HG03045 (cell line): ENCODE measurements around the gene NRXN3.

ENCODE experiments used
- ATAC-seq: cut with Tn5 transposase; IDR thresholded peaks from one replicate; pipeline ENCODE4 v1.9.1; 2021; ENCODE audit warnings: mild to moderate bottlenecking, moderate library complexity; ENCODE audit not compliant: unreplicated experiment

The NRXN3 gene

GRCh38 chr14:78173346-78174035 lies 3.3 kb downstream of the NRXN3 start:
- ATAC-seq: no peak

GRCh38 chr14:78175412-78175811 lies 5.2 kb downstream of the NRXN3 start:
- ATAC-seq: no peak

GRCh38 chr14:78178071-78178470 lies 7.9 kb downstream of the NRXN3 start:
- no peak for ATAC-seq

GRCh38 chr14:78178971-78179370 lies 8.8 kb downstream of the NRXN3 start:
- ATAC-seq: no peak

- no peak for ATAC-seq
These were observed 11.1 kb downstream of the NRXN3 start for GRCh38 chr14:78181270-78181669.

GRCh38 chr14:78182722-78183121 lies 12.5 kb downstream of the NRXN3 start:
- ATAC-seq: no peak

- ATAC-seq: no peak
These were observed 14.0 kb downstream of the NRXN3 start for GRCh38 chr14:78184157-78184556.

GRCh38 chr14:78186277-78186676 lies 16.1 kb downstream of the NRXN3 start:
- no peak for ATAC-seq

- ATAC-seq: no peak
These were observed 18.7 kb downstream of the NRXN3 start for GRCh38 chr14:78188882-78189281.

GRCh38 chr14:78195431-78195830 lies 25.3 kb downstream of the NRXN3 start:
- ATAC-seq: no peak

- no peak for ATAC-seq
These were observed 26.1 kb downstream of the NRXN3 start for GRCh38 chr14:78196323-78196722.

GRCh38 chr14:78197051-78197450 lies 26.9 kb downstream of the NRXN3 start:
- no peak for ATAC-seq

GRCh38 chr14:78202163-78202562 lies 32.0 kb downstream of the NRXN3 start:
- ATAC-seq: no peak

- ATAC-seq: no peak
These were observed 32.8 kb downstream of the NRXN3 start for GRCh38 chr14:78202976-78203375.

- ATAC-seq: no peak
These were observed 37.2 kb downstream of the NRXN3 start for GRCh38 chr14:78207414-78207813.

GRCh38 chr14:78220273-78220672 lies 50.1 kb downstream of the NRXN3 start:
- no peak for ATAC-seq

GRCh38 chr14:78222746-78223145 lies 52.6 kb downstream of the NRXN3 start:
- no peak for ATAC-seq

GRCh38 chr14:78227248-78228077 lies 57.3 kb downstream of the NRXN3 start:
- no peak for ATAC-seq

GRCh38 chr14:78228702-78229327 lies 58.6 kb downstream of the NRXN3 start:
- ATAC-seq: no peak

- ATAC-seq: no peak
These were observed 62.2 kb downstream of the NRXN3 start for GRCh38 chr14:78232231-78233000.

GRCh38 chr14:78238141-78238540 lies 68.0 kb downstream of the NRXN3 start:
- ATAC-seq: no peak
